IMR-90 (cell line): ENCODE data around the gene GRIN2A. TPM values are rescaled to one million over a fixed set of nuclear protein-coding genes. Genes with fewer than 3 reads are reported as not detected.

Experiments
- ATAC-seq: fragments of 200-7000 bp; cut with Tn5 transposase; 2 replicates; pipeline ENCODE4 v1.9.1; 2020; ENCODE audit warnings: low read depth, mild to moderate bottlenecking, moderate library complexity
- BruUV-seq: library from RNA; stranded (reverse); fragments of 400-500 nt; replicated peaks from 2 replicates; lab custom pipeline; 2021; lab: Mats Ljungman, UMichigan
- CTCF ChIA-PET: fragments of 300-600 bp; formaldehyde crosslinking; extraction: SDS; loops from one replicate; lab custom pipeline; 2021; ENCODE audit warnings: antibody characterized with exemption; lab: Yijun Ruan, JAX
- POLR2A ChIA-PET: fragments of 300-600 bp; sonication (Branson Sonifier 250); formaldehyde crosslinking; loops from one replicate; lab custom pipeline; 2022; ENCODE audit warnings: antibody characterized with exemption; ENCODE audit not compliant: unreplicated experiment; lab: Charles Lee
- DNase-seq: peaks from one replicate; pipeline ENCODE4 v3.0.0; 2013
- H2AFZ ChIP-seq: replicated peaks from 2 replicates; pipeline ENCODE3; 2013; ENCODE audit warnings: low read length, mild to moderate bottlenecking; ENCODE audit not compliant: poor library complexity
- H2AK5ac ChIP-seq: 2 replicates; pipeline ENCODE4 v1.6.1; 2013; ENCODE audit warnings: low read depth, low read length, inconsistent platforms
- H2AK9ac ChIP-seq: replicated peaks from 2 replicates; pipeline ENCODE3; 2013; ENCODE audit warnings: mild to moderate bottlenecking, low read depth, low read length, moderate library complexity; ENCODE audit not compliant: poor library complexity
- H2BK120ac ChIP-seq: 2 replicates; pipeline ENCODE4 v1.6.1; 2013; ENCODE audit warnings: low read depth, low read length, inconsistent platforms
- H2BK15ac ChIP-seq: 3 replicates; pipeline ENCODE4 v1.6.1; 2013; ENCODE audit warnings: low read depth, low read length, inconsistent platforms
- H2BK20ac ChIP-seq: 2 replicates; pipeline ENCODE4 v1.6.1; 2013; ENCODE audit warnings: low read depth, mild to moderate bottlenecking, inconsistent platforms, low read length, moderate library complexity
- H2BK5ac ChIP-seq: 2 replicates; pipeline ENCODE4 v1.6.1; 2013; ENCODE audit warnings: mild to moderate bottlenecking, low read depth, low read length, inconsistent platforms; ENCODE audit not compliant: poor library complexity, severe bottlenecking
- H3K14ac ChIP-seq: replicated peaks from 2 replicates; pipeline ENCODE4 v1.6.1; 2013; ENCODE audit warnings: low read depth, low read length, inconsistent platforms
- H3K18ac ChIP-seq: 2 replicates; pipeline ENCODE4 v1.6.1; 2013; ENCODE audit warnings: low read depth, low read length, control low read depth
- H3K23ac ChIP-seq: 2 replicates; pipeline ENCODE4 v1.6.1; 2013; ENCODE audit warnings: low read depth, low read length, inconsistent platforms
- H3K27ac ChIP-seq: 2 replicates; pipeline ENCODE4 v1.5.1; 2013; ENCODE audit warnings: mild to moderate bottlenecking, control low read depth, low read length; ENCODE audit not compliant: insufficient read depth
- H3K27me3 ChIP-seq: 2 replicates; pipeline ENCODE4 v1.6.1; 2013; ENCODE audit warnings: low read length; ENCODE audit not compliant: control insufficient read depth, insufficient read depth
- H3K36me3 ChIP-seq: 2 replicates; pipeline ENCODE4 v1.6.1; 2013; ENCODE audit warnings: low read length, mixed read lengths; ENCODE audit not compliant: control insufficient read depth, insufficient read depth
- H3K4ac ChIP-seq: 2 replicates; pipeline ENCODE4 v1.6.1; 2013; ENCODE audit warnings: low read depth, low read length, inconsistent platforms
- H3K4me1 ChIP-seq: 2 replicates; pipeline ENCODE4 v1.6.1; 2013; ENCODE audit warnings: low read length, mixed read lengths; ENCODE audit not compliant: control insufficient read depth, insufficient read depth
- H3K4me2 ChIP-seq: 2 replicates; pipeline ENCODE4 v1.6.1; 2013; ENCODE audit warnings: low read depth, mild to moderate bottlenecking, control low read depth, low read length, moderate library complexity
- H3K4me3 ChIP-seq: 2 replicates; pipeline ENCODE4 v1.5.1; 2013; ENCODE audit warnings: low read depth, mild to moderate bottlenecking, control low read depth, low read length, moderate library complexity; ENCODE audit not compliant: insufficient read depth
- H3K56ac ChIP-seq: 2 replicates; pipeline ENCODE4 v1.6.1; 2013; ENCODE audit warnings: low read length, inconsistent platforms; ENCODE audit not compliant: insufficient read depth; ENCODE audit errors: extremely low read depth
- H3K79me1 ChIP-seq, 2 experiments: 2 replicates each; pipeline ENCODE4 v1.6.1; 2013; ENCODE audit warnings: low read length in 2 of 2, inconsistent platforms in 1 of 2, low read depth in 1 of 2
- H3K9ac ChIP-seq: 2 replicates; pipeline ENCODE4 v1.6.1; 2013; ENCODE audit warnings: low read depth, low read length, control low read depth
- H3K9me1 ChIP-seq: 2 replicates; pipeline ENCODE4 v1.6.1; 2013; ENCODE audit warnings: low read length, inconsistent platforms; ENCODE audit not compliant: insufficient read depth
- H3K9me3 ChIP-seq: 2 replicates; pipeline ENCODE4 v1.6.1; 2013; ENCODE audit warnings: low read length; ENCODE audit not compliant: control insufficient read depth, insufficient read depth
- H4K20me1 ChIP-seq: 2 replicates; pipeline ENCODE4 v1.6.1; 2013; ENCODE audit warnings: low read length, inconsistent platforms; ENCODE audit not compliant: insufficient read depth
- H4K5ac ChIP-seq: 2 replicates; pipeline ENCODE4 v1.6.1; 2013; ENCODE audit warnings: mild to moderate bottlenecking, low read depth, low read length, control low read depth
- H4K8ac ChIP-seq, 2 experiments: 2 replicates each; pipeline ENCODE4 v1.6.1; 2013; ENCODE audit warnings: low read depth in 2 of 2, low read length in 2 of 2, control low read depth in 1 of 2, inconsistent platforms in 1 of 2
- H4K91ac ChIP-seq: 2 replicates; pipeline ENCODE4 v1.6.1; 2013; ENCODE audit warnings: low read depth, low read length, inconsistent platforms; ENCODE audit not compliant: insufficient read depth
- BHLHE40 ChIP-seq: fragments of 150-350 bp; IDR thresholded peaks from 2 replicates; pipeline ENCODE4 v1.6.1; 2016; ENCODE audit warnings: mild to moderate bottlenecking, low read depth, low read length
- CEBPB ChIP-seq: IDR thresholded peaks from 2 replicates; pipeline ENCODE4 v1.6.1; 2012; ENCODE audit warnings: low read depth, low read length, improper control_type of control experiment
- FOS ChIP-seq: fragments of 150-350 bp; IDR thresholded peaks from 2 replicates; pipeline ENCODE4 v1.6.1; 2016; ENCODE audit warnings: low read depth, low read length
- MAZ ChIP-seq: IDR thresholded peaks from 2 replicates; pipeline ENCODE4 v1.6.1; 2012; ENCODE audit warnings: low read depth, mild to moderate bottlenecking, low read length, improper control_type of control experiment, moderate library complexity, borderline replicate concordance
- RFX5 ChIP-seq: IDR thresholded peaks from 2 replicates; pipeline ENCODE4 v1.8.0; 2012; ENCODE audit warnings: low read depth, mild to moderate bottlenecking, low read length, moderate library complexity
- WGBS, 2 experiments: methylation state at CpG; one replicate each; pipeline versions ENCODE4 v1.1.5 to v1.1.7; 2013; ENCODE audit warnings: missing lambda C conversion rate in 2 of 2; ENCODE audit not compliant: insufficient read length in 1 of 2; ENCODE audit errors: extremely low coverage in 2 of 2; 5-methylcytosine and 5-hydroxymethylcytosine counted together
- dilution Hi-C: fragments of 300-500 bp; cut with HindIII; formaldehyde crosslinking; loops from one replicate; pipeline ENCODE4 v1.14.3; 2018; ENCODE audit warnings: low sequenced_read_pairs; ENCODE audit not compliant: unreplicated experiment
- in situ Hi-C: fragments of 300-500 bp; cut with MboI; formaldehyde crosslinking; loops from 3 replicates; pipeline ENCODE4 v1.14.3; 2019; ENCODE audit warnings: low sequenced_read_pairs, inconsistent platforms, mixed read lengths
- intact Hi-C: fragments of 100-400 bp; cut with micrococcal nuclease; formaldehyde crosslinking; loops from 2 replicates; pipeline ENCODE4 v1.10.0; 2022
- polyA plus RNA-seq, 3 experiments: library from polyadenylated mRNA; depleted of rRNA; stranded (reverse); fragments of >200 nt; gene quantifications; 2 replicates each; pipeline ENCODE4 v1.2.3, GENCODE V29; 2012; ENCODE audit warnings: low replicate concordance in 1 of 3
- total RNA-seq: library from RNA; depleted of rRNA; stranded (reverse); fragments of >200 nt; gene quantifications from 2 replicates; pipeline ENCODE4 v1.2.3, GENCODE V29; 2012
- TF ChIP-seq, protein P1 (sequence below): fragments of 150-350 bp; IDR thresholded peaks from 2 replicates; pipeline ENCODE4 v1.6.1; 2016; ENCODE audit warnings: low read depth, mild to moderate bottlenecking, low read length, moderate library complexity, borderline replicate concordance

Gene GRIN2A
- total and polyA plus RNA-seq, 2 of the 4 experiments (the other 2 are of a cell fraction) = under 0.01 TPM; not detected in 1

DNA sequence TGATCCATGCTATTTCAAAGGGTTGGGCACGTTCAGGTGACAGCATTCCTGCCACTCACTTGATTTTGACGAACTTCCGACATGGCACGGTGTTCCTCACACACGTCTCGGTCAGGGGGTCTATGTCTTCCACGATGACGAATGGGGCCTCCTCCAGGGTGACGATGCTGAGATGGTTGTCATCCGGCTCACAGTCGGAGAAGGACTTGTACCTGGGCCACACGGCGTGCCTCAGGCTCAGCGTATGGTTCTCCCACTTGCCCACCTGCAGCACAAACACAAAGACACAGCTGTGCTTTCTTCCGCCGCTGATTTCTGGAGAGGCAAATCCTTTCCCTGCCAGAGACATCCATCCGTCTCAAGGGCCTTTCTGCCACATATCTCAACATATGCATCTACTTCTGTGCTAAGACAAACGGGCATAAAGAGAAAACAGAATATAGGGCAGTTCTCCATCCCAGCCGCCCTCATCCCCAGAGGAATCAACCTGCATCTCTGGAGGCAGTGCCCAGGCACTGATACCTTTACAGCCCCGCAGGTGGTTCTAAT is 332.5 kb downstream of the GRIN2A start:
- Histone ChIP-seq H3K9ac (no peak overlapping the region), H3K4me2 (no peak overlapping the region), H4K20me1 (no peaks in the 10 kb centered on the region), H3K36me3 (no peaks in the 10 kb centered on the region), H3K9me1 (no peaks in the 10 kb centered on the region), H3K4me1 (no peaks in the 10 kb centered on the region), H2BK120ac (no peak overlapping the region), H3K4ac (no peak overlapping the region), H3K27ac (no peak overlapping the region), H3K9me3 (peaks cover 12% of the 10 kb centered on the region; the same call in 1 of the 2 replicates), H3K79me1 (no peaks in the 10 kb centered on the region), H2BK5ac (no peak overlapping the region), H3K23ac (no peak overlapping the region), H4K8ac (no peak overlapping the region), H2AFZ (no peak overlapping the region), H3K56ac (no peak overlapping the region), H2BK15ac (no peak overlapping the region), H2AK9ac (no peak overlapping the region), H3K18ac (no peak overlapping the region), H4K91ac (no peak overlapping the region), H4K5ac (no peak overlapping the region), H2BK20ac (no peak overlapping the region), H3K27me3 (no peaks in the 10 kb centered on the region), H3K14ac (no peak overlapping the region), H3K4me3 (no peak overlapping the region), H2AK5ac (no peak overlapping the region)
- intact Hi-C loops = no loop called here
- WGBS, 2 experiments = 61% methylated on average over 10 of the region's 20 CpGs; no CpG with 5 or more reads in 1 of the 2 experiments
- no TSS peak for BruUV-seq
- in situ Hi-C loops = no loop called here
- ChIA-PET CTCF (no interaction called here), POLR2A (no interaction called here)
- DNase-seq = no peak
- ATAC-seq = no peak
- dilution Hi-C loops = no loop called here
- TF ChIP-seq RFX5 = no peak
- TF ChIP-seq FOS = no peak
- TF ChIP-seq BHLHE40 = no peak
- TF ChIP-seq CEBPB = no peak
- no peak for TF ChIP-seq MAZ
- TF ChIP-seq, protein P1, sequence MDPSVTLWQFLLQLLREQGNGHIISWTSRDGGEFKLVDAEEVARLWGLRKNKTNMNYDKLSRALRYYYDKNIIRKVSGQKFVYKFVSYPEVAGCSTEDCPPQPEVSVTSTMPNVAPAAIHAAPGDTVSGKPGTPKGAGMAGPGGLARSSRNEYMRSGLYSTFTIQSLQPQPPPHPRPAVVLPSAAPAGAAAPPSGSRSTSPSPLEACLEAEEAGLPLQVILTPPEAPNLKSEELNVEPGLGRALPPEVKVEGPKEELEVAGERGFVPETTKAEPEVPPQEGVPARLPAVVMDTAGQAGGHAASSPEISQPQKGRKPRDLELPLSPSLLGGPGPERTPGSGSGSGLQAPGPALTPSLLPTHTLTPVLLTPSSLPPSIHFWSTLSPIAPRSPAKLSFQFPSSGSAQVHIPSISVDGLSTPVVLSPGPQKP = no peak
